Ureter (tissue), 1 donor: ENCODE results near the gene FGG. TPM values are rescaled to one million over a fixed set of nuclear protein-coding genes. Genes with fewer than 3 reads are reported as not detected.

Experiments
- DNase-seq: peaks from one replicate; pipeline ENCODE4 v3.0.0-alpha.2; 2020; ENCODE audit warnings: low spot score
- total RNA-seq: library from RNA; stranded (reverse); gene quantifications from one replicate; pipeline ENCODE4 v1.2.4, GENCODE V29; 2023
- donor health status: DM: yes; HTN: yes; CAD: no.

FGG gene
- total RNA-seq, 1 donor from 2014 or later: 0.57 TPM

- DNase-seq: no peak
Observed at GRCh38 chr4:154586296-154587033, 26.0 kb downstream of the FGG start.

- no peak for DNase-seq
Observed at GRCh38 chr4:154585369-154586018, 27.0 kb downstream of the FGG start.

GRCh38 chr4:154584259-154584658 lies 28.2 kb downstream of the FGG start:
- DNase-seq: no peak

GRCh38 chr4:154583677-154584076 lies 28.8 kb downstream of the FGG start:
- DNase-seq: no peak

- DNase-seq: no peak
Observed at GRCh38 chr4:154583230-154583629, 29.2 kb downstream of the FGG start.

DNA sequence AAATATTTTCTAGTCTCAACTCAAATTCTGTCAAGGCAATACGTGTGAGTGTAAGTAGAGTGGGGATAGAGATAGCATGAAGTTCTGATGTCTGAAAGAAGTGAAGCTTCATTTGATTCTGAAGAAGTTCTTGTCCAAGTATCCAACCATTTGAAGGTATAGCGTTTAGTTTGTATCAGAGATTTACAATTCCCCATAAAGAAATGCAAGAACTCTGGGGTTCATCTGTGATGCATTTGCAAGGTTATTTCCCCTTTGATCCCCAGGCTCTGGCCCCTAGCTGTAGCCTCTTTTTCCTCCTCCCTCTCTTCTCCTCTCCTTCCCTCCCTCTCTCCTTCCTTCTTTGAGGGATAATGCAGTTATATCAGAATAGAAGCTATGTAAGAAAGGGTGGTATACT lies 29.7 kb downstream of the FGG start:
- DNase-seq: no peak

GRCh38 chr4:154579927-154580326 lies 32.5 kb downstream of the FGG start:
- no peak for DNase-seq

- no peak for DNase-seq
Observed at GRCh38 chr4:154578919-154579318, 33.5 kb downstream of the FGG start.

DNA sequence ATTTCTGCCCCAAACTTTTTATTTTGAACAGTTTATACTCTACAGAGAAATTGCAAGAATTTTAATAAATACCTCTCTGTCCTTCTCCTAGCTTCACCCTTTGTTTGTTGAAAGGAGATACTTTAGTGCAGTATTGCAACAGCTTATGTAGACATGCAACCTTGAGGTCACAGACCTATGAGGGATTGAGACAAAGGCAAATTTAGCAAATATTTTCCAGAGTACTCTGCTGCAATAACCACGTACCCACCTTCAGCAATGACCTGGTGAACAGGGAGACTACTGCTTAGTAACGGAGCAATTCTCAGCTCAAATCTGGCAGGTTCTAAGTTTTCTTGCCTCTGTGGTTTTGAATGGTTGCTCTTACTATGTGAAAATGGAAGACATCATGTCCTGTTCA lies 35.1 kb downstream of the FGG start:
- no peak for DNase-seq

- no peak for DNase-seq
Observed at GRCh38 chr4:154574311-154574710, 38.1 kb downstream of the FGG start.

DNA sequence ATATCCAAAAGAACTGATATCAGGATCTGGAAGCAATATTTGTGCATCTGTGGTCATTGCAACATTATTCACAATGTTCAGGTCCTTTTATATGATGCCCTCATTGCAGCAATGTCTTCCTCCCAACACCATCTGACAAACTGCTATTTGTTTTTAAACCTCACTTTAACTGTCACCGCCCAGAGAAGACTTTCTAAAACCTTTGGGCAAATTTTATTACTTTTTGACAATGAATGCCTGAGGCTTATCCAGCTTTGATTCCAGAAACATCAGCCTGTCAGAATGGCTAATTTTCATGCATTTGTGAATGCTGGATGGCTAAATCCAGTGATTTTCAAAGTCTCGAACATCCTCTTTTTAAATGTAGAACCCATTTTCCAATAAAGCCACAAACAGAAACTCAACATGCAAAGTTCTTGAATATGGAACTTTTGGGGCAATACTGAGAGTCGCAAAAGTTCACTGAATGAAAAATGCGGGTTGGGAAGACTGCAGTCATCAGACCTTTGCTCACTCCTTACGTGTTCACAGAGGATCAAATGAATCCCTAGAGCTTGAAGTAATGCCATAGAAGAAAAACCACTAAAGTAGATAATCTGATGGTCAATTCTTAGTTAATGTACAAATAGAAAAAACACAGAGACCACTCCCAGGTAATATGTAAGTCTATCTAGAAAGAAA lies 39.1 kb downstream of the FGG start:
- no peak for DNase-seq

DNA sequence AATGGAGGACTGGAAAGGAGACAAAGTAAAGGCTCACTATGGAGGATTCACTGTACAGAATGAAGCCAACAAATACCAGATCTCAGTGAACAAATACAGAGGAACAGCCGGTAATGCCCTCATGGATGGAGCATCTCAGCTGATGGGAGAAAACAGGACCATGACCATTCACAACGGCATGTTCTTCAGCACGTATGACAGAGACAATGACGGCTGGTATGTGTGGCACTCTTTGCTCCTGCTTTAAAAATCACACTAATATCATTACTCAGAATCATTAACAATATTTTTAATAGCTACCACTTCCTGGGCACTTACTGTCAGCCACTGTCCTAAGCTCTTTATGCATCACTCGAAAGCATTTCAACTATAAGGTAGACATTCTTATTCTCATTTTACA lies 42.9 kb downstream of the FGG start:
- no peak for DNase-seq

DNA sequence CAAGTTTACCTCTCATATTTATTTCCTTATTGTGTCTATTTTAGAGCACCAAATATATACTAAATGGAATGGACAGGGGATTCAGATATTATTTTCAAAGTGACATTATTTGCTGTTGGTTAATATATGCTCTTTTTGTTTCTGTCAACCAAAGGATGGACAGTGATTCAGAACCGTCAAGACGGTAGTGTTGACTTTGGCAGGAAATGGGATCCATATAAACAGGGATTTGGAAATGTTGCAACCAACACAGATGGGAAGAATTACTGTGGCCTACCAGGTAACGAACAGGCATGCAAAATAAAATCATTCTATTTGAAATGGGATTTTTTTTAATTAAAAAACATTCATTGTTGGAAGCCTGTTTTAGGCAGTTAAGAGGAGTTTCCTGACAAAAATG lies 43.4 kb downstream of the FGG start:
- DNase-seq: no peak

DNA sequence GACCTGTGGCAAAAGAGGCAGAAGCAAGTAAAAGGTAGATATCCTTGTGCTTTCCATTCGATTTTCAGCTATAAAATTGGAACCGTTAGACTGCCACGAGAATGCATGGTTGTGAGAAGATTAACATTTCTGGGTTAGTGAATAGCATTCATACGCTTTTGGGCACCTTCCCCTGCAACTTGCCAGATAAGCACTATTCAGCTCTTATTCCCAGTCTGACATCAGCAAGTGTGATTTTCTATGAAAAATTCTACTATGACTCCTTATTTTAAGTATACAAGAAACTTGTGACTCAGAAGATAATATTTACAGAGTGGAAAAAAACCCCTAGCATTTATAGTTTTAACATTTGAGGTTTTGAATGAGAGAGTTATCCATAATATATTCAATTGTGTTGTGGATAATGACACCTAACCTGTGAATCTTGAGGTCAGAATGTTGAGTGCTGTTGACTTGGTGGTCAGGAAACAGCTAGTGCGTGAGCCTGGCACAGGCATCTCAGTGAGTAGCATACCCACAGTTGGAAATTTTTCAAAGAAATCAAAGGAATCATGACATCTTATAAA lies 45.7 kb downstream of the FGG start:
- DNase-seq: no peak

DNA sequence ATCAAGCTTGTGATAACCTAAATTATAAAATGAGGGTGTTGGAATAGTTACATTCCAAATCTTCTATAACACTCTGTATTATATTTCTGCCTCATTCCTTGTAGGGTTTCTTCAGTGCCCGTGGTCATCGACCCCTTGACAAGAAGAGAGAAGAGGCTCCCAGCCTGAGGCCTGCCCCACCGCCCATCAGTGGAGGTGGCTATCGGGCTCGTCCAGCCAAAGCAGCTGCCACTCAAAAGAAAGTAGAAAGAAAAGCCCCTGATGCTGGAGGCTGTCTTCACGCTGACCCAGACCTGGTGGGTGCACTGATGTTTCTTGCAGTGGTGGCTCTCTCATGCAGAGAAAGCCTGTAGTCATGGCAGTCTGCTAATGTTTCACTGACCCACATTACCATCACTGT lies 46.8 kb downstream of the FGG start:
- DNase-seq: no peak

GRCh38 chr4:154564311-154564710 lies 48.1 kb downstream of the FGG start:
- DNase-seq: no peak

DNA sequence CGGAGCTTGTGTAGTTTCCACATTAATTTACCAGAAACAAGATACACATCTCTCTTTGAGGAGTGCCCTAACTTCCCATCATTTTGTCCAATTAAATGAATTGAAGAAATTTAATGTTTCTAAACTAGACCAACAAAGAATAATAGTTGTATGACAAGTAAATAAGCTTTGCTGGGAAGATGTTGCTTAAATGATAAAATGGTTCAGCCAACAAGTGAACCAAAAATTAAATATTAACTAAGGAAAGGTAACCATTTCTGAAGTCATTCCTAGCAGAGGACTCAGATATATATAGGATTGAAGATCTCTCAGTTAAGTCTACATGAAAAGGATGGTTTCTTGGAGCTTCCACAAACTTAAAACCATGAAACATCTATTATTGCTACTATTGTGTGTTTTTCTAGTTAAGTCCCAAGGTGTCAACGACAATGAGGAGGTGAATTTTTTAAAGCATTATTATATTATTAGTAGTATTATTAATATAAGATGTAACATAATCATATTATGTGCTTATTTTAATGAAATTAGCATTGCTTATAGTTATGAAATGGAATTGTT lies 49.7 kb downstream of the FGG start, which contains the start of gene FGB:
FGB (plus strand) TSS at position 315 of the 558 bp plus-strand sequence; CDS start at position 323, 8 bp downstream.
- no peak for DNase-seq

DNA sequence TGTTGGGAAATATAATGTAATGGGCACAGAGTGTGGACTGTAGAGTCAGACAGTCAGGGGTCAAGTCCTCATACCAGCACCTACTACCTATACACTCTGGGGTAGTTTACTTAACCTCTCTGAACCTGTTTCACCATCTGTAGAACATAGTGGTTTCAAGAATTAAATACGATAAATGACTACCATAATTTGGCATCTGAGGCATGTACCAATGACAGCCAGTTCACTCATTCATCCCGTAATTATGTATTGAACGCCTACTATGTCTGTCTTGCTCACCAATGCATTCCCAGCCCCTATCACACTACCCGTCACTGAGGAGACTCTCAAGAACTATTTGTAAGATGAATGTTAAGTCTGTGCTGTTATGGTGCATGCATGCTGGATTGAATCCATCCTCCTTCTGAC lies 51.6 kb downstream of the FGG start:
- no peak for DNase-seq

DNA sequence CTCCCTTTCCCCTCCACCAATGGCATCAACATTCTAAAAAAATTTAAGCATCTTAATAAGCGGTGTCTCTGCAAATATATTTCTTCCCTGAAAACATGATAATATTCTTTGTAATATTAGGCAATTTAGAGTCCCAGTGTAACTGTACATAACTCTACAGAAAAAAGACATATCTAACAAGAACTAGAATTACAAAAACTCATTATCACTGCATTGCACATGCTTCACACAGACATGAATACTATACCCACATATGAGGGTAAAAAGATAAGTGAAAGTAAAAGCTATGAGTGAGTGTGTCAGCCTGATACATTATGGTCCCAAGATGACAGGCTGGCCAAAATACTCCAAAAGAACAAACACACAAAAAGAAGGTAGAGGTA lies 52.0 kb downstream of the FGG start:
- no peak for DNase-seq

DNA sequence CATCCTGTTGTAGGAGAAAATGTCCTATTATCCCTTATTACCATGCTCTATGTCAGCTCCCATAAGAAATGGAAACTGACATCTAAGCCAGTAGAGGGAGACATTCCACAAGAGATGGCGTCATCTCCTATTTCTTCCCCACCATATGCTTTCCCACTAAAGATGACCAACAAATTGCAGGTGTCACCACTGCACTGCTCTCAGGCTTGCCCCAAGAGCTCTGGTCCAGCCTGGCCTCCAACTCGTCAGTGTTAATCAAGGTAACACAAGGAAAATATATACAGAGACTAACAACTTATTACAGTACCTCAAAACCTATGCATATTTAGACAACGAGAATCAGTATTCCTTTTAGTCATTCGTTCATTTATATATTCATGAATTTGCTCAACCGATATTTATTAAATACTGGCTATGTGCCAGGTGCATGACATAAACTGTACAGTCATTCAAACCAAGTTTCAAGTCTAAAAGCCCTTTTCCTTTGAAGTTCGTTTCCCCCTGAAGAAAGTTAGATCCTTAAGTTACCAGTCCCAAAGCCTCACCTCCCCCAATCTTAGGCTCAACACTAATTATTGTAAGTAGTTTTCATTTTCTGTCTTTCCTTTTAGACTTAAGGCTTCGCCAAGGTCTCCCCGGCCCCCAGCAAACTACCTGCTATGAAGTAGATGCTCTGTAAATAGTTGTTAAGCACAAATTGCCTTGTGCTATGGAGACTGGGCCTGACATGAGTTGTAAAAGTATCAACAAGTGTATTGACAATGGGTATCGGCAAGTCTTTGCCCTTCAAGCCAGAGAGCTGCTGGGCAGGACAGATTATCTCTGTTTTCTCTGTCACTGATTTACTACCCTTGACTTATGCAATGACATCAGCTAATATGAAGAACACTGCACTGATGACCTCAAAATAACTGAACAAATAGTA lies 52.7 kb downstream of the FGG start:
- DNase-seq: no peak

DNA sequence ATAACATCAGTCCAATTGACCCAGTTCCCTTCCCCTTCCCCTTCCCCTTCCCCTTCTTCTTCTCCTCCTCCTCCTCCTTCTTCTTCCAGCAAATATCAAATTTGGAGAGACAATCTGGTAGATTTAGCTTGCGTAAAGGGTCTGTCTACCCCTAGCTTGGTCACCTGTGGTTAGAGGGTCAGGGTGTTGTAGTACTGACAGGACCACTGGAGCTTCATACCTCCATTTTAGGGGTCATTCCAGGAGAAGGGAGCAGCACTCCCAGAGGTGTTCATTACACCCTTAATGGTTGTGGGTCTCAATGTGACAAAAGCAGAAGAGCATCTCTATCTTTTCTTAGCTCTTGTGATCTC lies 53.3 kb downstream of the FGG start:
- DNase-seq: no peak
